ENCODE measurements around the gene CEP120. TPM values are rescaled to one million over a fixed set of nuclear protein-coding genes. Genes with fewer than 3 reads are reported as not detected.
A peak's percentile ranks its signal among the peaks of the same experiment; 100 is the strongest.

Gene CEP120
- total and polyA plus RNA-seq, 8 donors, result 3.5 to 27.5 (median 4.9) TPM

GRCh38 chr5:123440456-123441181 is 17.4 kb upstream of the CEP120 start:
- H3K27me3 ChIP-seq, result no peaks in the 10 kb centered on the region
- intact Hi-C loops (cut with DNase I; ENCODE audit: low total_unique reads), result no loop called here
- no peak for TF ChIP-seq EP300 (IDR thresholded peaks at IDR 0.05)
- TF ChIP-seq POLR2AphosphoS5 (IDR thresholded peaks at IDR 0.05), result no peak
- no peak for TF ChIP-seq POLR2A (IDR thresholded peaks at IDR 0.05)
- TF ChIP-seq, protein P1, sequence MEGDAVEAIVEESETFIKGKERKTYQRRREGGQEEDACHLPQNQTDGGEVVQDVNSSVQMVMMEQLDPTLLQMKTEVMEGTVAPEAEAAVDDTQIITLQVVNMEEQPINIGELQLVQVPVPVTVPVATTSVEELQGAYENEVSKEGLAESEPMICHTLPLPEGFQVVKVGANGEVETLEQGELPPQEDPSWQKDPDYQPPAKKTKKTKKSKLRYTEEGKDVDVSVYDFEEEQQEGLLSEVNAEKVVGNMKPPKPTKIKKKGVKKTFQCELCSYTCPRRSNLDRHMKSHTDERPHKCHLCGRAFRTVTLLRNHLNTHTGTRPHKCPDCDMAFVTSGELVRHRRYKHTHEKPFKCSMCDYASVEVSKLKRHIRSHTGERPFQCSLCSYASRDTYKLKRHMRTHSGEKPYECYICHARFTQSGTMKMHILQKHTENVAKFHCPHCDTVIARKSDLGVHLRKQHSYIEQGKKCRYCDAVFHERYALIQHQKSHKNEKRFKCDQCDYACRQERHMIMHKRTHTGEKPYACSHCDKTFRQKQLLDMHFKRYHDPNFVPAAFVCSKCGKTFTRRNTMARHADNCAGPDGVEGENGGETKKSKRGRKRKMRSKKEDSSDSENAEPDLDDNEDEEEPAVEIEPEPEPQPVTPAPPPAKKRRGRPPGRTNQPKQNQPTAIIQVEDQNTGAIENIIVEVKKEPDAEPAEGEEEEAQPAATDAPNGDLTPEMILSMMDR (IDR thresholded peaks at IDR 0.05), result no peak
- 95 to 100% (median 97%) methylated on average over 1 of the region's 1 CpG for WGBS, 5 donors
- no peak overlapping the region for H3K4me3 ChIP-seq
- H3K9me3 ChIP-seq, result no peaks in the 10 kb centered on the region
- H3K27ac ChIP-seq, result no peak overlapping the region
- no peak for DNase-seq
- peaks cover 0 to 5% (median 0%) of the 10 kb centered on the region in 4 donors for H3K4me1 ChIP-seq
- H3K36me3 ChIP-seq, result no peaks in the 10 kb centered on the region

- peak in 1 of 2 donors; percentile 15 for DNase-seq
- no peak overlapping the region for H3K4me3 ChIP-seq
- intact Hi-C loops (cut with DNase I; ENCODE audit: low total_unique reads), result no loop called here
- H3K36me3 ChIP-seq, result no peaks in the 10 kb centered on the region
- H3K9me3 ChIP-seq, result no peaks in the 10 kb centered on the region
- WGBS, 5 donors, result 88 to 91% (median 91%) methylated on average over 5 of the region's 5 CpGs
- TF ChIP-seq, protein P1 (IDR thresholded peaks at IDR 0.05), result no peak
- no peak for TF ChIP-seq POLR2AphosphoS5 (IDR thresholded peaks at IDR 0.05)
- H3K4me1 ChIP-seq, result peaks cover 0 to 5% (median 0%) of the 10 kb centered on the region in 4 donors
- no peaks in the 10 kb centered on the region for H3K27me3 ChIP-seq
- H3K27ac ChIP-seq, result peak overlapping the region in 1 of 5 donors; percentile 43
These were observed 16.5 kb upstream of the CEP120 start for GRCh38 chr5:123439709-123440108.

DNA sequence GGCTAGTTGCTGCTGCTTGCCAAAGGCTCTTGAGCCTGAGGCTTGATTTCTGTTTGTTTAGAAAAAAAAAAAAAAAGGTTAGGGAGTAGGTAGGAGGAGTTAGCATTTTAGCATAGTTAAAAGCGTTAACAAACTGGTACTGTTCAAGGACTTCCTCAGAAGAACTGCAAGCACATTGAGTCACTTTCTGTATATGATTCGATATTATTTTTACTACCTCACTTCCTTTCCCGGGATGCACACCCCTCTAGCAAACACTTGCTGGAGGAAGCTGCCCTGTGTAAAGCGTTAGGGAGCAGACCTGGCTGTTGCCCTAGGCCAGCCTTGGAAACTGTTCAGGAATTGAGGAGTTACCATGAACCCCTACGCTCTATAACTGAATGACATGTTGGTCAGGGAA is 15.7 kb upstream of the CEP120 start:
- Histone ChIP-seq H3K27ac (peak overlapping the region in 3 of 5 donors; percentile 7 to 61 (median 43)), H3K4me3 (no peak overlapping the region), H3K36me3 (no peaks in the 10 kb centered on the region), H3K9me3 (no peaks in the 10 kb centered on the region), H3K27me3 (no peaks in the 10 kb centered on the region), H3K4me1 (peaks cover 0 to 5% (median 0%) of the 10 kb centered on the region in 4 donors)
- TF ChIP-seq, protein P1 (IDR thresholded peaks at IDR 0.05), result no peak
- TF ChIP-seq EP300 (IDR thresholded peaks at IDR 0.05) (no peak), POLR2A (IDR thresholded peaks at IDR 0.05) (no peak), POLR2AphosphoS5 (IDR thresholded peaks at IDR 0.05) (no peak)
- intact Hi-C loops (cut with DNase I; ENCODE audit: low total_unique reads), result no loop called here
- DNase-seq, result peak in 1 of 2 donors; percentile 58
- 27 to 52% (median 39%) methylated on average over 5 of the region's 5 CpGs for WGBS, 5 donors

GRCh38 chr5:123438244-123438643 is 15.0 kb upstream of the CEP120 start:
- H3K9me3 ChIP-seq, result no peaks in the 10 kb centered on the region
- WGBS, 5 donors, result 55 to 81% (median 76%) methylated on average over 2 of the region's 2 CpGs
- peak overlapping the region in 1 of 5 donors; percentile 61 for H3K27ac ChIP-seq
- peaks cover 0 to 5% (median 0%) of the 10 kb centered on the region in 4 donors for H3K4me1 ChIP-seq
- intact Hi-C loops (cut with DNase I; ENCODE audit: low total_unique reads), result no loop called here
- no peak overlapping the region for H3K4me3 ChIP-seq
- no peak for DNase-seq
- no peaks in the 10 kb centered on the region for H3K36me3 ChIP-seq
- H3K27me3 ChIP-seq, result no peaks in the 10 kb centered on the region
- TF ChIP-seq POLR2A (IDR thresholded peaks at IDR 0.05) (no peak), EP300 (IDR thresholded peaks at IDR 0.05) (no peak), POLR2AphosphoS5 (IDR thresholded peaks at IDR 0.05) (no peak)
- TF ChIP-seq, protein P1 (IDR thresholded peaks at IDR 0.05), result no peak
